Fibroblast of the aortic adventitia (primary cell): ENCODE data around the gene ZNF23. TPM values are rescaled to one million over a fixed set of nuclear protein-coding genes. Genes with fewer than 3 reads are reported as not detected.

Source experiments
- DNase-seq: peaks from one replicate; pipeline ENCODE4 v3.0.0-alpha.2; 2010; ENCODE audit warnings: low read depth
- H3K4me3 ChIP-seq: 2 replicates; pipeline ENCODE4 v1.5.1; 2011; ENCODE audit warnings: low read depth, mild to moderate bottlenecking, control low read depth, low read length, moderate library complexity
- total RNA-seq: library from RNA; depleted of rRNA; stranded (reverse); fragments of >200 nt; gene quantifications from 2 replicates; pipeline ENCODE4 v1.2.3, GENCODE V29; 2012; ENCODE audit warnings: low replicate concordance
- TF ChIP-seq, protein P1 (sequence below): IDR thresholded peaks from 2 replicates; pipeline ENCODE4 v1.5.1; 2011; ENCODE audit warnings: mild to moderate bottlenecking, low read length, control low read depth, inconsistent platforms; ENCODE audit not compliant: insufficient read depth

Gene ZNF23
- total RNA-seq, 1 donor = 8.9 TPM

DNA sequence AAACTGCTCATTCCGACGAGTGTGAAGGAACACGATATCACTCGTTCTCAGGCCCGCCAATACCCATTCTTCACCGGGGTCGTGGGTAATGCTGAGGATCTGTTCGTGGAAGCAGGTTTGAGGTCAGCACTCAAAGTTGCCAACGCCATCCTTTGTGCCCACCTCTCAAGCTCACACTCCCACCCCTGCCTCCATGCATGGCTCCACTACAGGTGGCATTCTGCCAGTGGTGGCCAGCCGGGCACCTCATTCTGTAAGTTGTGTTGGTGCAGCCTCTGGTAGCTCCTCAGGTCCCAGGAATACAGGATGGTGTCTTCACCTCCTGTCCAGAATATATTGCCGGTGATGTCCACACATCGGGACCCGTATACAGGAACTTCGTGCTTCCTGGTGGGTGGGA, 30.9 kb downstream of the ZNF23 start:
- TF ChIP-seq, protein P1, sequence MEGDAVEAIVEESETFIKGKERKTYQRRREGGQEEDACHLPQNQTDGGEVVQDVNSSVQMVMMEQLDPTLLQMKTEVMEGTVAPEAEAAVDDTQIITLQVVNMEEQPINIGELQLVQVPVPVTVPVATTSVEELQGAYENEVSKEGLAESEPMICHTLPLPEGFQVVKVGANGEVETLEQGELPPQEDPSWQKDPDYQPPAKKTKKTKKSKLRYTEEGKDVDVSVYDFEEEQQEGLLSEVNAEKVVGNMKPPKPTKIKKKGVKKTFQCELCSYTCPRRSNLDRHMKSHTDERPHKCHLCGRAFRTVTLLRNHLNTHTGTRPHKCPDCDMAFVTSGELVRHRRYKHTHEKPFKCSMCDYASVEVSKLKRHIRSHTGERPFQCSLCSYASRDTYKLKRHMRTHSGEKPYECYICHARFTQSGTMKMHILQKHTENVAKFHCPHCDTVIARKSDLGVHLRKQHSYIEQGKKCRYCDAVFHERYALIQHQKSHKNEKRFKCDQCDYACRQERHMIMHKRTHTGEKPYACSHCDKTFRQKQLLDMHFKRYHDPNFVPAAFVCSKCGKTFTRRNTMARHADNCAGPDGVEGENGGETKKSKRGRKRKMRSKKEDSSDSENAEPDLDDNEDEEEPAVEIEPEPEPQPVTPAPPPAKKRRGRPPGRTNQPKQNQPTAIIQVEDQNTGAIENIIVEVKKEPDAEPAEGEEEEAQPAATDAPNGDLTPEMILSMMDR = no peak
- DNase-seq = no peak
- H3K4me3 ChIP-seq = no peak overlapping the region

DNA sequence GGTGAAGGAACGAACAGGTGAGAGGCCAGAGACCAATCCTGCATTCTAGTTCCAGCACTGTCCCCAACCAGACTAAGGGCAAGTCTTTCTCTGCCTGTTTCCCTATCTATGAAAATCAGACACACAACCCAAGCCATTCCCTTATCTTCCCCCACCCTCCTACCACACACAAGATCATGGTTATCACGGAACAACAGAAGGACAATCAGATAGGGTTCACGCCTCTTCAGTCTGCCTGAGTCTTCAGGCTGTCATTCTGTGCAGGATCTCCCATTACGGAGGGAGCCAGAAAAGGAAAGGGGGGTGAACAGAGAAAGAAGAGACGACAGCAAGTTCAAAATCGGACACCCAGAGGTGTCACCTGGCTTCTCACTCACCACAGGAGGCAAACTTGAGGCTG, 31.3 kb downstream of the ZNF23 start:
- no peak for DNase-seq
- TF ChIP-seq, protein P1 = no peak
- no peak overlapping the region for H3K4me3 ChIP-seq

DNA sequence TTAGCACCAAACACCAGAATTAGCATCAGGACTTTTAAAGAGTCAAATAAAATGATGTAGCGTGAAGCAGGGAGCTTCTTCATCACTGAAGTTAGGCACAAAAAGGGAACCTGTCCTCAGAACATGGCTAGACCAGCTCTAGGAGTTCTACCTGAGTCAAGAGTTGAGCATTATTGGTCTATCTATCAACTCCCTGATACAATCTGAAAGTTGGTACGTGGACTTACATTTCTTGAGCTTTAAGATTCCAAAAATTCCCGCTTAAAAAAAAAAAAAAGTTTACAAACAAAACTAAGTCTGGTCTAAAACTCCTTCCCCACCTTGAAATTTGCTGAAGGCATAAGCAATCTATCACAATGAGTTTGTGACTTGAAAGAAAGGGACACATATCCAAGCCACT, 32.5 kb downstream of the ZNF23 start:
- TF ChIP-seq, protein P1 = no peak
- no peak overlapping the region for H3K4me3 ChIP-seq
- no peak for DNase-seq

DNA sequence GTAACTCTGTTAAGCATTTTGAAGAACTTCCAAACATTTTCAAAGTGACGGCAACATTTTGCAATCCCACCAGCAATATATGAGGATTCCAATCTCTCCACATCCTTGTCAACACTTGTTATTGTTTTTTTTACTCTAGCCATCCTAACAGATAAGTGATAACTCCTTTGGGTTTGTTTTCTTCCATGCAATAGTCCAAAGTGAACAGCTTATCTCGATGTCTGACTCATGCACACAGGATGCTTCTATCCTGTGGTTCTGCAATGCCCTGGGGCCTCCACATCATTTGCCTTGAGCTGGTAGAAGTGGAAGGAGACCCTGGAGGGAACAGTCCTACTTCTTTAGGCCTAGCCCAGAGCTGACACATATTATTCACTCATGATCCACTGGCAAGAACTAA, 33.2 kb downstream of the ZNF23 start:
- TF ChIP-seq, protein P1 = no peak
- no peak for DNase-seq
- no peak overlapping the region for H3K4me3 ChIP-seq

DNA sequence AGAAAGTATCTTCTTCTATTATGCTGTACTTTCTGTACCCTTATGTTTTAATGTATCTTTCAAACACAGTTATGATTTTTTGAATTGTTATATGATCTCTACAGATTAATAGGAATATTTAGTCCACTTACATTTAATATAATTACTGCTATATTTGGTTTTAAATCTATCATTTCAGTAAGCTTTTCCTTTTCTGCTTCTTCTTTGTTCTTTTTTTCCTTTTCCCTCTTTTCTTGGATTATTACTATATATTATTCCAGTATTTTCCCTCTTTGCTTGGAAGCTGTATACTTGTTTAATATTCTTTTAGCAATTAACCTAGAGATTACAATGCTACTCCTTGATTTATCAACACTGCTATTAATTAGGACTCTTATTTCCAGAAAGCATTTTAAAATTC, 33.7 kb downstream of the ZNF23 start:
- DNase-seq = no peak
- TF ChIP-seq, protein P1 = no peak

DNA sequence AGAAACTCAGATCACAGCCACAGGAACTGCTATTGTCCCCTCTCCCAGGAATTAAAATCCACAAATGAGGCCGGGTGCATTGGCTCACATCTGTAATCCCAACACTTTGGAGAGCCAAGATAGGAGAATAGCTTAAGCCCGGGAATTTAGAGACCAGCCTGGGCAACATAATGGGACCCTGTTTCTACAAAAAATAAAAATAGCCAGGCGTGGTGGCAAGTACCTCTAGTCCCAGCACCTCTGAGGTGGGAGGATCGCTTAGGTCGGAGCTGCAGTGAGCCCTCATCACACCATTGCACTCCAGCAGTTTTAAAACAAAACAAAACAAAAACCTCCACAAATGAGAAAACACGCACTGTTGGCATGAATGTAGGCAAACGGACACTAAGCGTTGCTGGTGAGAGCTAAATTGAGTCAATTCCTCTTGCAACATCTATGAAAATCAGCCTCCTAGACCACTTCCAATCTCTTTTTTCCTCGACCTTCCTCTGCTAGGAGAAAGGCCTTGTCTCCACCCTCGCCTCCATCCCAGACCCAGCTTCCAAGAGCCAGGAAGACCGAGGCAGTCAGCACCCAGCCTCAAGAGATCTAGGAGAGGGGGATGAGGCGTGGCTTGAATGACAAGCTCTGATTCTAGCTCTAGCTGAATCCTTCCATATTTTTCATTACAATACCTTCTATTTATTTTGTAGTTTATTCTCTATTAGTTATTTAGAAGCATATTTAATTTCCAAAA, 35.0 kb downstream of the ZNF23 start:
- H3K4me3 ChIP-seq = no peak overlapping the region
- TF ChIP-seq, protein P1 = no peak
- DNase-seq = no peak

More for the DNA sequence above, 33.7 kb downstream of the ZNF23 start:
- H3K4me3 ChIP-seq = no peak overlapping the region
